Upper lobe of left lung (tissue), 4 donors: ENCODE results near the gene DPYD.

Source experiments
- CTCF ChIP-seq, 6 experiments: fragments of 450-650 bp in 4 of 6; fragments of 200-600 bp in 2 of 6; sonication (generic) in 2 of 6; IDR thresholded peaks; one replicate each; pipeline ENCODE4 v1.5.1; 2016 to 2019; ENCODE audit warnings: antibody characterized with exemption in 6 of 6
- POLR2A ChIP-seq, 4 donors: fragments of 450-650 bp; IDR thresholded peaks; one replicate each; pipeline ENCODE4 v1.5.1; 2016 to 2017; ENCODE audit warnings: antibody characterized with exemption in 4 of 4, mild to moderate bottlenecking in 2 of 4

GRCh38 chr1:97814121-97814520 is 106.7 kb downstream of the DPYD start:
- TF ChIP-seq CTCF (IDR thresholded peaks at IDR 0.05), result no peak
- no peak for TF ChIP-seq POLR2A (IDR thresholded peaks at IDR 0.05)
